Kidney (tissue), 14 donors: Measurements from ENCODE around the gene ABLIM2. TPM values are rescaled to one million over a fixed set of nuclear protein-coding genes. Genes with fewer than 3 reads are reported as not detected.

Experiments
- DNase-seq, 5 donors: peaks; one replicate each; pipeline ENCODE4 v3.0.0-alpha.2; 2013 to 2020
- FAIRE-seq: peaks from 2 replicates; lab custom pipeline; 2012; peaks lifted over from hg19 to GRCh38; lab: Jason Lieb, UNC
- H3K27ac ChIP-seq, 2 donors: one replicate each; pipeline ENCODE4 v1.7.0; 2013; ENCODE audit warnings: low read depth in 2 of 2, low read length in 2 of 2, inconsistent platforms in 1 of 2
- H3K27me3 ChIP-seq: one replicate; pipeline ENCODE4 v1.7.1; 2013; ENCODE audit warnings: low read length, inconsistent platforms; ENCODE audit not compliant: control insufficient read depth, insufficient read depth
- H3K36me3 ChIP-seq, 3 donors: one replicate each; pipeline versions ENCODE4 v1.7.0 to v1.7.1; 2013; ENCODE audit warnings: low read length in 3 of 3, control low read depth in 1 of 3, inconsistent platforms in 1 of 3; ENCODE audit not compliant: insufficient read depth in 3 of 3, control insufficient read depth in 2 of 3
- H3K4me1 ChIP-seq, 3 donors: one replicate each; pipeline versions ENCODE4 v1.7.0 to v1.7.1; 2013; ENCODE audit warnings: low read length in 3 of 3, inconsistent platforms in 1 of 3, low read depth in 1 of 3; ENCODE audit not compliant: control insufficient read depth in 2 of 3, insufficient read depth in 2 of 3
- H3K4me3 ChIP-seq, 3 donors: one replicate each; pipeline versions ENCODE4 v1.7.0 to v1.8.1; 2013; ENCODE audit warnings: low read length in 3 of 3, control low read depth in 1 of 3, inconsistent platforms in 1 of 3
- H3K9ac ChIP-seq, 3 donors: one replicate each; pipeline versions ENCODE4 v1.7.0 to v1.7.1; 2013; ENCODE audit warnings: low read length in 3 of 3, control low read depth in 1 of 3, inconsistent platforms in 1 of 3
- H3K9me3 ChIP-seq, 3 donors: one replicate each; pipeline versions ENCODE4 v1.7.0 to v1.7.1; 2013; ENCODE audit warnings: low read length in 3 of 3, control low read depth in 1 of 3, inconsistent platforms in 1 of 3; ENCODE audit not compliant: control insufficient read depth in 2 of 3, insufficient read depth in 1 of 3
- CTCF ChIP-seq: IDR thresholded peaks from 3 replicates; pipeline ENCODE4 v1.5.1; 2012; ENCODE audit warnings: mild to moderate bottlenecking, moderate library complexity, borderline replicate concordance; ENCODE audit not compliant: insufficient read depth; ENCODE audit errors: extremely low read depth
- intact Hi-C: fragments of 100-400 bp; cut with DNase I; formaldehyde crosslinking; loops from one replicate; pipeline ENCODE4 v1.11.1; 2022
- polyA plus RNA-seq: library from polyadenylated mRNA; stranded (reverse); fragments of 350-450 nt; fragmentation: Illumina TruSeq; extraction: RNeasy Lipid Tissue Mini Kit (QIAGEN cat#74804); gene quantifications from one replicate; pipeline ENCODE4 v1.2.3, GENCODE V29; 2014; ENCODE audit warnings: low read depth, low replicate concordance; ENCODE audit not compliant: insufficient read depth
- total RNA-seq: library from RNA; stranded (reverse); fragmentation: NEBNext Ultra II Directional; extraction: Animal tissue kit (Norgen Biotek cat#: 25700); gene quantifications from one replicate; pipeline ENCODE4 v1.2.1, GENCODE V29; 2021
- donor health status: control.
- donor health status: control.
- donor health status: control.
- donor health status: control.
- donor health status: control.
- donor health status: DM: yes; HTN: yes; CAD: no.
- donor health status: Normal renal cell carcinoma (clear cell type).

The ABLIM2 gene
- total and polyA plus RNA-seq, 2 donors from 2014 or later, result 9.5 to 23.3 TPM

GRCh38 chr4:8016527-8016926 lies 142.1 kb downstream of the ABLIM2 start:
- Histone ChIP-seq H3K9me3 (no peaks in the 10 kb centered on the region), H3K9ac (no peak overlapping the region), H3K4me1 (no peaks in the 10 kb centered on the region), H3K36me3 (no peaks in the 10 kb centered on the region), H3K27ac (no peak overlapping the region), H3K4me3 (no peak overlapping the region), H3K27me3 (no peaks in the 10 kb centered on the region)
- no peak for TF ChIP-seq CTCF
- intact Hi-C loops, result no loop called here
- FAIRE-seq (no peak), DNase-seq (no peak)

DNA sequence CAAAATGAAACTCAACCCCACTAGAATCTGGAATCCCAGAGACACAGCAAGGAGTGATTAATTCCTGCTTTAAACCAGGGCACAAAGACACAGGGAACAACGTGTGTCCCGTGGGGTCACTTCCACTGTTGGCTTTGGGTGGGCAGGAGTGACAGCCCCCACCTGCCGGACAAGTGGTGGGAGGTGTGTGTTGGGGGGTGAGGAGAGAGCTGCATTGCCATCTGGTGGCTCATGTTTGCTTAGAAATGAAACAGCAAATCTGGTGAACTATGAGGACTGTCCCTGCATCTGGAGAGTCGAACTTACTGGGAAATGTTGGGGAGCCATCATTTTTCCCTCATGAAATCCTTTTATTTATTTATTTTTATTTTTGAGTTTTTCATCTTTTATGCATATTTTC lies 143.1 kb downstream of the ABLIM2 start:
- Histone ChIP-seq H3K27me3 (no peaks in the 10 kb centered on the region), H3K9me3 (no peaks in the 10 kb centered on the region), H3K9ac (no peak overlapping the region), H3K36me3 (no peaks in the 10 kb centered on the region), H3K27ac (no peak overlapping the region), H3K4me3 (no peak overlapping the region), H3K4me1 (peaks cover 0 to 4% (median 2%) of the 10 kb centered on the region in 3 donors)
- DNase-seq (peak in 2 of 5 donors; percentile 32 to 46), FAIRE-seq (peak; percentile 19)
- intact Hi-C loops, result no loop called here
- peak; percentile 23 for TF ChIP-seq CTCF

DNA sequence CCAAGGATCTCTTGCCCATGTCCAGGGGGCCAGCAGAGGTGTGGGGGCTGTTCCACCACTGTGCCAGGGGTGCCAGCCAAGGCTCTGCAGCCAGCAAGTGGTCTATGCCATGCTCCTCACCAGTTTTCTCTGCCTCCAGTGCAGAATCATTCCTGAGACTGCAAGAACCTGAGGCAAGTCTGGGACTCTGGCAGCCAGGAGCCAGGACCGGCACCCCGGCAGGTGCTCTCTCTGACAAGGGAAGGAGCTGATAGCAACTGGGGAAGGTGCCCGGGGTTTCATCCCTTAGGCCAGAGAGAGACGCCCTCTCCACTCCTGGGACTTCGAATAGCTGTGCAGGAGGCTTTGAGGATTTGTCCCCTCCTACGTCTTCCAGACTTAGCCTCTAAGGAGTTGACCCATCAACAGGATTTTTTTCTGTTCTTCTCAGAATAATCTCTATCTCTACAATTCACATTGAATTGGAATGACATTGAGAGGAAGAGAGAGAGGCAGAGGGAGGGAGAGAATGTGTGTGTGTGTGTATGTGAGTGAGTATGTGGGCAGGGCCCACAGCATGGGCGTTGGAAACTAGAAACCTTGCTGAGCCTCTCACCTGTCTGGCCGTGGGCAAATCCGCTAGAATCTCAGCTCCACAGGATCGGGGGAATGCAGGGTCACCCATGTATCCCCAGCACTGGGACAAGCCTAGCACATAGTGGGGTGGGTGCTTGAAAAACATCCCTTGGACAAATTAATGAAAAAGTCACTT lies 144.5 kb downstream of the ABLIM2 start:
- Histone ChIP-seq H3K4me3 (no peak overlapping the region), H3K27me3 (no peaks in the 10 kb centered on the region), H3K36me3 (no peaks in the 10 kb centered on the region), H3K27ac (no peak overlapping the region), H3K9ac (no peak overlapping the region), H3K9me3 (no peaks in the 10 kb centered on the region), H3K4me1 (peaks cover 0 to 5% (median 4%) of the 10 kb centered on the region in 3 donors)
- DNase-seq (no peak), FAIRE-seq (no peak)
- intact Hi-C loops, result no loop called here
- no peak for TF ChIP-seq CTCF
